RCC 7860 (cell line): Measurements from ENCODE around the gene SMG5.
A peak's percentile ranks its signal among the peaks of the same experiment; 100 is the strongest.

Source experiments
- DNase-seq: peaks from one replicate; pipeline ENCODE4 v3.0.0-alpha.2; 2015; ENCODE audit warnings: low spot score
- FAIRE-seq: peaks from 2 replicates; lab custom pipeline; 2012; peaks lifted over from hg19 to GRCh38; lab: Jason Lieb, UNC

Gene SMG5

GRCh38 chr1:156246241-156246780 is 36.3 kb downstream of the SMG5 start:
- no peak for FAIRE-seq
- DNase-seq, result no peak

GRCh38 chr1:156245451-156246232 is 37.0 kb downstream of the SMG5 start:
- DNase-seq (no peak), FAIRE-seq (no peak)

- FAIRE-seq, result no peak
- no peak for DNase-seq
Measured at GRCh38 chr1:156244712-156245111, 37.9 kb downstream of the SMG5 start.

- no peak for FAIRE-seq
- no peak for DNase-seq
Measured at GRCh38 chr1:156244126-156244525, 38.5 kb downstream of the SMG5 start.

GRCh38 chr1:156242738-156243137 is 39.9 kb downstream of the SMG5 start:
- FAIRE-seq (no peak), DNase-seq (no peak)

- no peak for DNase-seq
- no peak for FAIRE-seq
Measured at GRCh38 chr1:156241926-156242325, 40.7 kb downstream of the SMG5 start, which contains the start of gene BGLAP. TSS of gene BGLAP (plus strand) at chr1:156242184. CDS start at chr1:156242232, 48 bp downstream.

GRCh38 chr1:156241311-156241811 is 41.3 kb downstream of the SMG5 start:
- no peak for FAIRE-seq
- no peak for DNase-seq

GRCh38 chr1:156238248-156238647 is 44.4 kb downstream of the SMG5 start:
- DNase-seq (no peak), FAIRE-seq (no peak)

GRCh38 chr1:156236164-156236563 is 46.5 kb downstream of the SMG5 start:
- no peak for FAIRE-seq
- DNase-seq, result no peak

GRCh38 chr1:156233426-156234127 is 49.0 kb downstream of the SMG5 start:
- DNase-seq (peak; percentile 42), FAIRE-seq (no peak)

GRCh38 chr1:156232201-156232894 is 50.3 kb downstream of the SMG5 start:
- FAIRE-seq, result no peak
- DNase-seq, result no peak

- FAIRE-seq (no peak), DNase-seq (no peak)
Measured at GRCh38 chr1:156230473-156230837, 52.2 kb downstream of the SMG5 start.

GRCh38 chr1:156229809-156230472 is 52.7 kb downstream of the SMG5 start:
- FAIRE-seq, result no peak
- DNase-seq, result no peak

GRCh38 chr1:156228501-156228900 is 54.1 kb downstream of the SMG5 start:
- FAIRE-seq (no peak), DNase-seq (no peak)

GRCh38 chr1:156226782-156227181 is 55.8 kb downstream of the SMG5 start:
- FAIRE-seq, result no peak

GRCh38 chr1:156226116-156226538 is 56.5 kb downstream of the SMG5 start:
- no peak for FAIRE-seq
- no peak for DNase-seq

More at GRCh38 chr1:156226782-156227181, 55.8 kb downstream of the SMG5 start:
- no peak for DNase-seq

GRCh38 chr1:156225677-156226014 is 57.0 kb downstream of the SMG5 start:
- DNase-seq (no peak), FAIRE-seq (no peak)

- FAIRE-seq (no peak), DNase-seq (no peak)
Measured at GRCh38 chr1:156221986-156222692, 60.5 kb downstream of the SMG5 start.

- no peak for FAIRE-seq
Measured at GRCh38 chr1:156220226-156220625, 62.4 kb downstream of the SMG5 start.

GRCh38 chr1:156217871-156218270 is 64.8 kb downstream of the SMG5 start:
- FAIRE-seq (no peak), DNase-seq (no peak)

More at GRCh38 chr1:156220226-156220625, 62.4 kb downstream of the SMG5 start:
- no peak for DNase-seq
